Glomerular endothelial cell (primary cell): ENCODE results near the gene TET2. TPM values are rescaled to one million over a fixed set of nuclear protein-coding genes. Genes with fewer than 3 reads are reported as not detected.

ENCODE experiments used
- DNase-seq: peaks from one replicate; pipeline ENCODE4 v3.0.0-alpha.2; 2011; ENCODE audit warnings: low read depth, low spot score; ENCODE audit errors: extremely low read depth
- total RNA-seq: library from RNA; depleted of rRNA; stranded (reverse); fragments of >200 nt; gene quantifications from 2 replicates; pipeline ENCODE4 v1.2.3, GENCODE V29; 2015

Gene TET2
- 10.8 and 15.5 TPM in 2 replicates for total RNA-seq

DNA sequence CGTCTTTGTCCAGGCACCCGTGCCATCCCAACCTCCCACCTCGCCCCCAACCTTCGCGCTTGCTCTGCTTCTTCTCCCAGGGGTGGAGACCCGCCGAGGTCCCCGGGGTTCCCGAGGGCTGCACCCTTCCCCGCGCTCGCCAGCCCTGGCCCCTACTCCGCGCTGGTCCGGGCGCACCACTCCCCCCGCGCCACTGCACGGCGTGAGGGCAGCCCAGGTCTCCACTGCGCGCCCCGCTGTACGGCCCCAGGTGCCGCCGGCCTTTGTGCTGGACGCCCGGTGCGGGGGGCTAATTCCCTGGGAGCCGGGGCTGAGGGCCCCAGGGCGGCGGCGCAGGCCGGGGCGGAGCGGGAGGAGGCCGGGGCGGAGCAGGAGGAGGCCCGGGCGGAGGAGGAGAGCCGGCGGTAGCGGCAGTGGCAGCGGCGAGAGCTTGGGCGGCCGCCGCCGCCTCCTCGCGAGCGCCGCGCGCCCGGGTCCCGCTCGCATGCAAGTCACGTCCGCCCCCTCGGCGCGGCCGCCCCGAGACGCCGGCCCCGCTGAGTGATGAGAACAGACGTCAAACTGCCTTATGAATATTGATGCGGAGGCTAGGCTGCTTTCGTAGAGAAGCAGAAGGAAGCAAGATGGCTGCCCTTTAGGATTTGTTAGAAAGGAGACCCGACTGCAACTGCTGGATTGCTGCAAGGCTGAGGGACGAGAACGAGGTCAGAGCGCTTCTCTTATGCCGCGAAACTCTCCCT lies at the start of gene TET2:
Gene TET2 (plus strand): TSS at position 601 of the 740 bp plus-strand sequence. CDS start 87,067 bp downstream, outside the sequence.
- no peak for DNase-seq

DNA sequence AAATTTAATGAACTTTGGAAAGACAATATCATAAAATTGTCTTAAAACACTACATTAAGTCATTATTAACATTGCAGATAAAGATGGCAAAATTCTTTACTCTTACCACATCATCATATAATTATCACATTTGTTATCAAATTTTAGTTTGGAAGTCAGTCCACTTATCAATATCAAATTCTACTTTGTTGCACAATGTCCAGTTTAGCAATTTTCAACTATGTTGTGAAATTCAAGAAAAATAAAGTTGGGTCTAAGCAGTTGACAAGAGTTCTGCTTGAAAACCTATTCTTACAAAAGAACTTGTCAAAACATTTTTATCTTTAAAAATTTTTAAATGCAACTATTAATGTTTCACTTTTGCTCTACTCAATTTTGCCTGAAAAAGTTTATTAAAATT lies 44.7 kb upstream of the TET2 start:
- no peak for DNase-seq

- no peak for DNase-seq
Observed at GRCh38 chr4:105106426-105106825, 40.2 kb upstream of the TET2 start.

DNA sequence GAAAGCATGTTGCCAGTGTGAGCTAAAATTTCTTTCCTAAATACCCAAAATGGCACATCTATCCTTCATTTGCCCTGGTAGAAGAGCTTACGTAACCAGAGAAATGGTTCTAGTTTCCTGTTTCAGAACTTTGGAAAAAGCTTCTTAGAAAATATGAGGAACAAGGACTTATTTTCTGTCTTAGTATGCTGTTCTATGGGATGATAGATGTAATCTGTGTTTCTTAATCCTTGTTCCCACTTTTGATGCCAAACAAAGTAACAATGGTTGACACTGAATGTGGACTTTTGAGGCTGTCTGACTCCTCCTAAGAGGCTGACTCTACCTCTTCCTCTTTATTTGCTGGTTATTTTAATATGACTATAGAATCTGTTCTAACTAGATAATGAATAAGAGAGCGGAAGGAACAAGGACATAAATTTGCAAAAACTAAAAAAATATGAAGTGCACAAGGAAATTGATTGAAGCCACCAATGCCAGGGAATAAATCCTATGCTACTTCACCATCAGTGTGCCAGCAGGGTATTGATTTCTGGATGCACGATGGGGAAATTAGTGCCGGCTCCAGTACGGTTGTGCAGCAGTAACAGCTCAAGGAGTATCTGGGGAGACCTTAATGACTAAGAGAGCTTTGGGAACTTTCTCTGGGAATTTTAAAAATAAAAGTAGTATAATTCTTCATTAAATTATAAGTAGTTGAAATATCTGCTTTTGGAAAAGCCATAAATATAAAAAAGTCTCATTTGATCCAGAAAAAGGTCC lies 39.4 kb upstream of the TET2 start:
- DNase-seq: no peak

- DNase-seq: no peak
Observed at GRCh38 chr4:105108971-105109370, 37.7 kb upstream of the TET2 start.

DNA sequence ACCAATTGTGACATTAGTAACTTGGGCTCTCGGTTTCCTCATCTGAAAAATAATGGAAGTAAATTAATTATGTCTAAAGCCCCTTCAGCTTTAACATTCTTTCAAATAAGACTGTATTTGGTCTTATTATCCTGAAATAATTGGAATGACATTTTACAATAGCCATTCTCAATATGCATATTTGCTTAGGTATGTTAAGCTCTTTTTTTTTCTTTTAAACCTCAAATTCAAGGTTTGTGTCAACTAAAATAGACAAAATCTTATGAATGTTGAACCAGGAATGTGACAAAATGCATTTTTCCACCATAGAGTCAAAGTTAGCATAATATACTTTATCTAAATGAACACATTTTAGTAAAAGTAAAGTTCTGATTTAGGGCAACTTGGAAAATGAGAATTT lies 34.4 kb upstream of the TET2 start:
- DNase-seq: no peak

- no peak for DNase-seq
Observed at GRCh38 chr4:105113800-105114199, 32.9 kb upstream of the TET2 start.

DNA sequence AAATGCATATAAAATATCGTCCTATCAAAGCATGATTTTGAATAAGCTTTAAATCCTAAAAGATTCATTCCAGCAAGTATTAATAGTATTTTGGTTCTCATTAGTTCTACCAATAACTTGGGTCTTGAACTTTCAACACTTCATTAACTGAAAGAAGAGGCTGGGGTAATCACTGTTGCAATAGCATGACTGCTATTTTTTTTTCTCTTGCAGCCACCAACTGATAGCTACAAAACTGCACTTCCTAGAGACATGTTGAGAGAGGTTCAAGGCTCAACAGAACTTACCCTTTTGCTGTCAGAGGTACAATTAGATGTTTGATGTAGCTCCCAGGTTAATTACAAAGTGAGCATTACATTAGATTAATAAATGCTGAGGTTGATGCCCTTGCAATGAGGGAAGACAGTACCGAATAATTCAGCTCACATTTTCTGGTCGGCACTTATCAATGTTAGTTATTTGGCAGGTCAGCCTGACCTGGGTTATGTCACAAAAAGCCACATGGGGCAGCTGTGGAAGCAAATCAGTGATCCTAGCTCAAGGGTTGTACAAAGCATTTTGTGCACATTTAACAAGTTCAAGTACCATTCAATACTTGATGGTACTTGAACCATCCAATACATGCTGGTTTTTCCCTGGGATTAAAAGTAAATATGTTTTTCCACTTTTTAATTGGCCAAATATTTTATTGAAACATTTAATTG lies 29.9 kb upstream of the TET2 start:
- DNase-seq: no peak

DNA sequence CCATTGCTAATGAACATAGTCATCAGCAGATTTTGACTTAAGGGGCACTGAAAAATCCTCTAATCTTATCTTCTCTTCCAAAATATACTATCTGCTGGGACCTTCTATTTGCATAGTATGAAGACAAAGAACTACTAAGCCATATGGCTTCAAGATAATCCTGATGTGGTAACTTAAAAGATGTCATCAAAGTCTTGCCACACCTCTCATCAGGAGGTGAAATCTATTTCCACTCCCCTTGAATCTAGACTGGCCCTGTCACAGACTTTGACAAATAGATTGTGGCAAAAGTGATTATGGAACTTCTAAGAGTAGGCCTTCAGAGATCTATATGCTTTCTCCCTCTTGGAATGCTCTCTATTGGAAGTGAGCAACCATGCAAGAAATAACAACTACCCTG lies 27.3 kb upstream of the TET2 start:
- no peak for DNase-seq

- DNase-seq: no peak
Observed at GRCh38 chr4:105120626-105121025, 26.1 kb upstream of the TET2 start.

DNA sequence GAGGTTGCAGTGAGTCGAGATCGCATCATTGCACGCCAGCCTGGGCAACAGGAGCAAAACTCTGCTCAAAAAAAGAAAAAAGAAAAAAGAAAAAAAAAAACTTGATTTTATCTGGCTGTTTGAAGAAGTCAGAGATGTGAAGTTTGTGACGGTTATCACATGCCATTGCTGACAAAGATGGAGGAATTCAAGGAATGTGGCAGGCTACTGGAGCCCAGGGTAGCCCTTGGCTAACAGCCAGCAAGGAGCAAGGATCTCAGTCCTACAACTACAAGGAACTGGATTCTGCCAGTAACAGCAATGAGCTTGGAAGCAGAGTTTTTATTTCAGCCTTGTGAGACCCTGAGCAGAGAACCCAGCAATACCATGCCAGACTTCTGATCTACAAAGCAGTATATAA lies 24.3 kb upstream of the TET2 start:
- DNase-seq: no peak

- DNase-seq: no peak
Observed at GRCh38 chr4:105126311-105127169, 20.1 kb upstream of the TET2 start.

GRCh38 chr4:105127170-105127445 lies 19.6 kb upstream of the TET2 start:
- DNase-seq: no peak

GRCh38 chr4:105128208-105128607 lies 18.5 kb upstream of the TET2 start:
- no peak for DNase-seq

GRCh38 chr4:105129286-105130040 lies 17.2 kb upstream of the TET2 start:
- DNase-seq: no peak

- no peak for DNase-seq
Observed at GRCh38 chr4:105130945-105131344, 15.7 kb upstream of the TET2 start.

DNA sequence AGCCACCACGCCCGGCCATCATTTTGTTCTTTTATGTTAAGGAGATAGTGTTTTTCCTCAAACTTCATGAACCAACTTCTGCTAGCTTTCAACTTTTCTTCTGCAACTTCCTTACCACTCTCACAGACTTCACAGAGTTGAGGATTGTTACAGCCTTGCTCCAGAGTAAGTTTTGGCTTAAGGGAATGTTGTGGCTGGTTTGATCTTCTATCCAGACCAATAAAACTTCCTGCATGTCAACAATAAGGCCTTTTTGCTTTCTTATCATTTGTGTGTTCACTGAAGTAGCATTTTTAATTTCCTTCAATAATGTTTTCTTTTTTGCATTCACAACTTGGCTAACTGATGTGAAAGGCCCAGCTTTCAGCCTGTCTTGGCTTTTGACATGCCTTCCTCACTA lies 12.7 kb upstream of the TET2 start:
- no peak for DNase-seq

GRCh38 chr4:105135785-105136184 lies 10.9 kb upstream of the TET2 start:
- no peak for DNase-seq

GRCh38 chr4:105137121-105137875 lies 9.4 kb upstream of the TET2 start:
- DNase-seq: no peak

- no peak for DNase-seq
Observed at GRCh38 chr4:105139646-105140045, 7.0 kb upstream of the TET2 start.
